Sciatic nerve (tissue), 2 donors: ENCODE measurements around the gene TSPAN5. TPM values are rescaled to one million over a fixed set of nuclear protein-coding genes. Genes with fewer than 3 reads are reported as not detected.
"Not testable (repeated sequence)": the region's sequence is repeated elsewhere in the genome, so short reads cannot be mapped to it uniquely, and the experiment has no call there.

Source experiments
- ATAC-seq: fragments of 200-7000 bp; cut with Tn5 transposase; one replicate; pipeline ENCODE4 v1.9.1; 2020; ENCODE audit warnings: mild to moderate bottlenecking, moderate library complexity
- DNase-seq: peaks from one replicate; pipeline ENCODE4 v3.0.0-alpha.2; 2020; ENCODE audit warnings: low spot score
- intact Hi-C: fragments of 100-400 bp; cut with DNase I; formaldehyde crosslinking; loops from one replicate; pipeline ENCODE4 v1.14.2; 2022
- total RNA-seq: library from RNA; stranded (reverse); fragmentation: NEBNext Ultra II Directional; extraction: Animal tissue kit (Norgen Biotek cat#: 25700); gene quantifications from one replicate; pipeline ENCODE4 v1.2.1, GENCODE V29; 2021
- donor health status: DM: no; HTN: no; CAD: no.
- donor health status: DM: no; HTN: no; CAD: no.

TSPAN5 gene
- 19.1 TPM for total RNA-seq

GRCh38 chr4:98658287-98659105 is at the start of gene TSPAN5:
Gene TSPAN5, minus strand, starts transcription at chr4:98658611.
- ATAC-seq (peak; percentile 91), DNase-seq (peak; percentile 87)
- intact Hi-C loops: loop anchor here (1.0 kb wide), 1 partner anchor 15 kb away; no protein-coding TSS in a partner anchor

- ATAC-seq (no peak), DNase-seq (no peak)
- intact Hi-C loops: no loop called here
These were observed 48.5 kb upstream of the TSPAN5 start for GRCh38 chr4:98706935-98707334.

- intact Hi-C loops: no loop called here
- no peak for DNase-seq
- ATAC-seq: no peak
These were observed 47.9 kb upstream of the TSPAN5 start for GRCh38 chr4:98706200-98706813.

- ATAC-seq, DNase-seq, intact Hi-C loops: not testable (repeated sequence)
These were observed 47.2 kb upstream of the TSPAN5 start for GRCh38 chr4:98705586-98705985.

GRCh38 chr4:98700656-98701055 is 42.2 kb upstream of the TSPAN5 start:
- no peak for DNase-seq
- intact Hi-C loops: no loop called here
- ATAC-seq: no peak

GRCh38 chr4:98694076-98694475 is 35.7 kb upstream of the TSPAN5 start:
- no peak for DNase-seq
- ATAC-seq: no peak
- intact Hi-C loops: loop anchor here (1.0 kb wide), 1 partner anchor 12 kb away; no protein-coding TSS in a partner anchor

- no peak for ATAC-seq
- intact Hi-C loops: no loop called here
These were observed 34.0 kb upstream of the TSPAN5 start for GRCh38 chr4:98692411-98692810.

GRCh38 chr4:98691588-98691987 is 33.2 kb upstream of the TSPAN5 start:
- ATAC-seq (no peak), DNase-seq (no peak)
- intact Hi-C loops: no loop called here

More at GRCh38 chr4:98692411-98692810, 34.0 kb upstream of the TSPAN5 start:
- DNase-seq: no peak

GRCh38 chr4:98689507-98690174 is 31.2 kb upstream of the TSPAN5 start:
- ATAC-seq (no peak), DNase-seq (no peak)
- intact Hi-C loops: no loop called here

- intact Hi-C loops: no loop called here
- no peak for DNase-seq
- ATAC-seq: no peak
These were observed 30.2 kb upstream of the TSPAN5 start for GRCh38 chr4:98688411-98689290.

- no peak for DNase-seq
- intact Hi-C loops: no loop called here
These were observed 29.5 kb upstream of the TSPAN5 start for GRCh38 chr4:98687876-98688275.

GRCh38 chr4:98686847-98687246 is 28.4 kb upstream of the TSPAN5 start:
- intact Hi-C loops: no loop called here
- DNase-seq (no peak), ATAC-seq (no peak)

More at GRCh38 chr4:98687876-98688275, 29.5 kb upstream of the TSPAN5 start:
- ATAC-seq: no peak

- intact Hi-C loops: no loop called here
- ATAC-seq (no peak), DNase-seq (no peak)
These were observed 27.8 kb upstream of the TSPAN5 start for GRCh38 chr4:98686043-98686707.

- ATAC-seq (no peak), DNase-seq (no peak)
- intact Hi-C loops: no loop called here
These were observed 27.0 kb upstream of the TSPAN5 start for GRCh38 chr4:98685225-98686042.

GRCh38 chr4:98682719-98683118 is 24.3 kb upstream of the TSPAN5 start:
- ATAC-seq: no peak
- DNase-seq: no peak
- intact Hi-C loops: loop anchor here (1.0 kb wide), 1 partner anchor 12 kb away; no protein-coding TSS in a partner anchor

GRCh38 chr4:98680806-98681205 is 22.4 kb upstream of the TSPAN5 start:
- intact Hi-C loops: no loop called here
- ATAC-seq: no peak

GRCh38 chr4:98679738-98680137 is 21.3 kb upstream of the TSPAN5 start:
- ATAC-seq: no peak
- no peak for DNase-seq
- intact Hi-C loops: no loop called here

More at GRCh38 chr4:98680806-98681205, 22.4 kb upstream of the TSPAN5 start:
- DNase-seq: no peak
